ENCODE measurements around the gene CCDC73. TPM values are rescaled to one million over a fixed set of nuclear protein-coding genes. Genes with fewer than 3 reads are reported as not detected.
"Not testable (repeated sequence)": the region's sequence is repeated elsewhere in the genome, so short reads cannot be mapped to it uniquely, and the experiment has no call there.

CCDC73 gene
- total RNA-seq, 1 donor from 2014 or later = not detected

GRCh38 chr11:32610797-32611352 lies 183.6 kb downstream of the CCDC73 start:
- H3K4me1 ChIP-seq = no peaks in the 10 kb centered on the region
- no peak for TF ChIP-seq CTCF (IDR thresholded peaks at IDR 0.05; ENCODE audit: borderline replicate concordance)
- no peaks in the 10 kb centered on the region for H3K27me3 ChIP-seq (ENCODE audit: low read depth)
- intact Hi-C loops (cut with micrococcal nuclease) = no loop called here
- H3K36me3 ChIP-seq = no peaks in the 10 kb centered on the region
- no peak overlapping the region for H3K4me3 ChIP-seq
- no peak for DNase-seq
- no peak overlapping the region for H3K27ac ChIP-seq (replicated peaks)
- no peaks in the 10 kb centered on the region for H3K9me3 ChIP-seq (replicated peaks)

- H3K4me3 ChIP-seq; H3K9me3 ChIP-seq (replicated peaks); intact Hi-C loops (cut with micrococcal nuclease); H3K27me3 ChIP-seq (ENCODE audit: low read depth); DNase-seq; H3K27ac ChIP-seq (replicated peaks); H3K4me1 ChIP-seq: not testable (repeated sequence)
- peaks cover 20% of the 10 kb centered on the region for H3K36me3 ChIP-seq
Observed at GRCh38 chr11:32608826-32609225, 185.6 kb downstream of the CCDC73 start.

GRCh38 chr11:32606220-32606619 lies 188.2 kb downstream of the CCDC73 start:
- Histone ChIP-seq H3K36me3 (peaks cover 29% of the 10 kb centered on the region), H3K9me3 (replicated peaks) (no peaks in the 10 kb centered on the region), H3K4me1 (peaks cover 20% of the 10 kb centered on the region), H3K27me3 (ENCODE audit: low read depth) (no peaks in the 10 kb centered on the region), H3K4me3 (no peak overlapping the region), H3K27ac (replicated peaks) (no peak overlapping the region)
- intact Hi-C loops (cut with micrococcal nuclease) = no loop called here
- DNase-seq = no peak
- TF ChIP-seq CTCF (IDR thresholded peaks at IDR 0.05; ENCODE audit: borderline replicate concordance) = no peak

- Histone ChIP-seq H3K4me3 (no peak overlapping the region), H3K4me1 (peaks cover 20% of the 10 kb centered on the region), H3K27me3 (ENCODE audit: low read depth) (no peaks in the 10 kb centered on the region), H3K9me3 (replicated peaks) (no peaks in the 10 kb centered on the region), H3K36me3 (peaks cover 55% of the 10 kb centered on the region), H3K27ac (replicated peaks) (peak overlapping the region; percentile 61)
- no peak for TF ChIP-seq CTCF (IDR thresholded peaks at IDR 0.05; ENCODE audit: borderline replicate concordance)
- DNase-seq = no peak
- intact Hi-C loops (cut with micrococcal nuclease) = no loop called here
Observed at GRCh38 chr11:32602657-32603415, 191.6 kb downstream of the CCDC73 start.

GRCh38 chr11:32597921-32598320 lies 196.5 kb downstream of the CCDC73 start:
- no peak for DNase-seq
- H3K27ac ChIP-seq (replicated peaks) = no peak overlapping the region
- no peaks in the 10 kb centered on the region for H3K27me3 ChIP-seq (ENCODE audit: low read depth)
- H3K36me3 ChIP-seq = peaks cover 80% of the 10 kb centered on the region
- no peak for TF ChIP-seq CTCF (IDR thresholded peaks at IDR 0.05; ENCODE audit: borderline replicate concordance)
- peaks cover 14% of the 10 kb centered on the region for H3K4me1 ChIP-seq
- H3K4me3 ChIP-seq = no peak overlapping the region
- intact Hi-C loops (cut with micrococcal nuclease) = no loop called here
- H3K9me3 ChIP-seq (replicated peaks) = no peaks in the 10 kb centered on the region

GRCh38 chr11:32596114-32596513 lies 198.3 kb downstream of the CCDC73 start:
- H3K9me3 ChIP-seq (replicated peaks); H3K4me3 ChIP-seq; H3K4me1 ChIP-seq; DNase-seq; H3K27me3 ChIP-seq (ENCODE audit: low read depth); H3K27ac ChIP-seq (replicated peaks); intact Hi-C loops (cut with micrococcal nuclease): not testable (repeated sequence)
- peaks cover 91% of the 10 kb centered on the region for H3K36me3 ChIP-seq
